ENCODE measurements around the gene HDAC4. TPM values are rescaled to one million over a fixed set of nuclear protein-coding genes. Genes with fewer than 3 reads are reported as not detected.

The HDAC4 gene
- total RNA-seq, 1 experiment from 2014 or later: 47.6 TPM

GRCh38 chr2:239222706-239223309 lies 178.0 kb downstream of the HDAC4 start:
- Histone ChIP-seq H3K79me2 (ENCODE audit: insufficient read depth, low read length) (peaks cover 10% of the 10 kb centered on the region; the same call in 1 of the 2 replicates), H3K27me3 (ENCODE audit: insufficient read depth, low read length) (no peaks in the 10 kb centered on the region), H2AFZ (ENCODE audit: low read depth, low read length, poor library complexity, severe bottlenecking) (no peak overlapping the region), H4K20me1 (ENCODE audit: insufficient read depth) (no peaks in the 10 kb centered on the region), H3K4me2 (ENCODE audit: low read length) (no peak overlapping the region), H3K4me1 (ENCODE audit: control insufficient read depth in 1 of 2, insufficient read depth in 2 of 2, low read length in 2 of 2) (peaks cover 29 to 54% of the 10 kb centered on the region in 2 experiments), H3K27ac (ENCODE audit: low read depth, low read length) (no peak overlapping the region), H3K9me2 (ENCODE audit: insufficient read depth) (no peaks in the 10 kb centered on the region), H3K9ac (ENCODE audit: low read length) (no peak overlapping the region), H3K36me3 (ENCODE audit: control insufficient read depth in 1 of 2, insufficient read depth in 2 of 2, low read length in 2 of 2) (no peaks in the 10 kb centered on the region), H3K4me3 (replicated peaks in 1 of 2; ENCODE audit: low read depth in 1 of 2, low read length in 2 of 2) (no peak overlapping the region), H3K9me3 (ENCODE audit: control insufficient read depth in 1 of 2, insufficient read depth in 1 of 2, low read depth in 1 of 2, low read length in 2 of 2) (no peaks in the 10 kb centered on the region)
- ChIA-PET POLR2A (no interaction called here), CTCF (no interaction called here), RAD21 (ENCODE audit: low non-redundant PET in 1 of 2, low total read pairs in 2 of 2, uncharacterized antibody in 2 of 2, unreplicated experiment in 2 of 2) (no interaction called here)
- TF ChIP-seq EZH2 (IDR thresholded peaks at IDR 0.05): no peak
- DNase-seq (ENCODE audit: low read depth, low spot score) (no peak), ATAC-seq (no peak)
- no TSS peak for BruUV-seq (replicated peaks)
- intact Hi-C loops (cut with micrococcal nuclease): no loop called here

DNA sequence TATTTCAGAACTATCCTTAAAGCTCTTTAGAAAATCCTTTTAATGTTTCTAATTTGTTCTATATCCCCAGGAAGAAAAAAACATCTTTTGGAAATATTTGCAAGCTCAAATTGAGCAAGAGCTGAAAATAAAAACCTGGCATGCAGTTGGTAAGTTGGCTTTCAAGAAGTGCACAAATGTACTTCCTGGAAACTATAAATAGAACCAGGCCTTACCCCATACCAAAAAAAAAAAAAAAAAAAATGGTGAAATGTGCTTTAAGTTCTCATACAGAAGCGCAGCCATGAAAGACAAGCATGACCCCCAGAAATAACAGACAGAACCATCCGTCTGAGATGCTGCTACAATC lies 178.5 kb downstream of the HDAC4 start:
- RAD21 ChIA-PET (ENCODE audit: low non-redundant PET in 1 of 2, low total read pairs in 2 of 2, uncharacterized antibody in 2 of 2, unreplicated experiment in 2 of 2): no interaction called here
- Histone ChIP-seq H3K9ac (ENCODE audit: low read length) (no peak overlapping the region), H3K4me1 (ENCODE audit: control insufficient read depth in 1 of 2, insufficient read depth in 2 of 2, low read length in 2 of 2) (peaks cover 24 to 48% of the 10 kb centered on the region in 2 experiments), H3K4me3 (replicated peaks in 1 of 2; ENCODE audit: low read depth in 1 of 2, low read length in 2 of 2) (no peak overlapping the region), H3K4me2 (ENCODE audit: low read length) (no peak overlapping the region), H3K9me3 (ENCODE audit: control insufficient read depth in 1 of 2, insufficient read depth in 1 of 2, low read depth in 1 of 2, low read length in 2 of 2) (no peaks in the 10 kb centered on the region), H3K36me3 (ENCODE audit: control insufficient read depth in 1 of 2, insufficient read depth in 2 of 2, low read length in 2 of 2) (no peaks in the 10 kb centered on the region), H3K9me2 (ENCODE audit: insufficient read depth) (no peaks in the 10 kb centered on the region), H3K79me2 (ENCODE audit: insufficient read depth, low read length) (peaks cover 10% of the 10 kb centered on the region; the same call in 1 of the 2 replicates), H3K27ac (ENCODE audit: low read depth, low read length) (no peak overlapping the region), H4K20me1 (ENCODE audit: insufficient read depth) (no peaks in the 10 kb centered on the region), H2AFZ (ENCODE audit: low read depth, low read length, poor library complexity, severe bottlenecking) (no peak overlapping the region), H3K27me3 (ENCODE audit: insufficient read depth, low read length) (no peaks in the 10 kb centered on the region)
- intact Hi-C loops (cut with micrococcal nuclease): no loop called here
- BruUV-seq (replicated peaks): no TSS peak
- ATAC-seq (no peak), DNase-seq (ENCODE audit: low read depth, low spot score) (no peak)
- CTCF ChIA-PET: no interaction called here
- TF ChIP-seq SP1 (IDR thresholded peaks at IDR 0.05; ENCODE audit: low read depth) (no peak), ZFX (IDR thresholded peaks at IDR 0.05) (no peak), CEBPB (IDR thresholded peaks at IDR 0.05; ENCODE audit: low read depth) (no peak), EZH2phosphoT487 (IDR thresholded peaks at IDR 0.05; ENCODE audit: borderline replicate concordance) (no peak), EZH2 (IDR thresholded peaks at IDR 0.05) (no peak), SIN3A (IDR thresholded peaks at IDR 0.05; ENCODE audit: low read depth) (no peak), CTCF (IDR thresholded peaks at IDR 0.05 in 2 of 3, conservative IDR thresholded peaks at IDR 0.05 in 1 of 3; ENCODE audit: borderline replicate concordance in 1 of 3, insufficient read depth in 1 of 3, low read depth in 2 of 3, low read length in 2 of 3) (no peak), TCF7L2 (IDR thresholded peaks at IDR 0.05; ENCODE audit: borderline replicate concordance, extremely low read depth, insufficient read depth, insufficient read length) (no peak), POLR2A (IDR thresholded peaks at IDR 0.05; ENCODE audit: borderline replicate concordance, extremely low read depth, insufficient read depth, insufficient read length) (no peak)
- POLR2A ChIA-PET: no interaction called here
